ENCODE data around the gene SLC4A7. TPM values are rescaled to one million over a fixed set of nuclear protein-coding genes. Genes with fewer than 3 reads are reported as not detected.
"Not testable (repeated sequence)": the region's sequence is repeated elsewhere in the genome, so short reads cannot be mapped to it uniquely, and the experiment has no call there.

SLC4A7 gene
- total RNA-seq, result 10 to 100 TPM; 24.7 to 28.0 TPM
- long read RNA-seq, partial matches to known transcripts, result 2 of 2 reads
- long read RNA-seq, other reads (novel, unspliced or antisense), result 0 of 2 reads

- ATAC-seq, result peak; percentile 97
- intact Hi-C loops (cut with DNase I, micrococcal nuclease), result no loop called here
Observed at GRCh38 chr3:27484015-27484844, at the start of gene SLC4A7. Gene SLC4A7 (minus strand): TSS chr3:27484384. CDS start chr3:27484126, 258 bp downstream.

GRCh38 chr3:27533261-27533607 lies 49.0 kb upstream of the SLC4A7 start:
- intact Hi-C loops (cut with DNase I, micrococcal nuclease), result no loop called here
- no peak for ATAC-seq

More at GRCh38 chr3:27484015-27484844, at the start of gene SLC4A7:
- peak; percentile 97 to 99 for DNase-seq

GRCh38 chr3:27532426-27533260 lies 48.5 kb upstream of the SLC4A7 start:
- DNase-seq (no peak), ATAC-seq (no peak)
- intact Hi-C loops (cut with DNase I, micrococcal nuclease), result no loop called here

More at GRCh38 chr3:27533261-27533607, 49.0 kb upstream of the SLC4A7 start:
- DNase-seq, result no peak

GRCh38 chr3:27531193-27531751 lies 47.1 kb upstream of the SLC4A7 start:
- ATAC-seq; intact Hi-C loops (cut with DNase I, micrococcal nuclease); DNase-seq: not testable (repeated sequence)

GRCh38 chr3:27528791-27529190 lies 44.6 kb upstream of the SLC4A7 start:
- ATAC-seq (no peak), DNase-seq (no peak)
- intact Hi-C loops (cut with DNase I, micrococcal nuclease), result no loop called here

GRCh38 chr3:27526614-27527315 lies 42.6 kb upstream of the SLC4A7 start:
- DNase-seq, result no peak
- ATAC-seq, result no peak
- intact Hi-C loops (cut with DNase I, micrococcal nuclease), result no loop called here

- DNase-seq (no peak), ATAC-seq (no peak)
- intact Hi-C loops (cut with DNase I, micrococcal nuclease), result no loop called here
Observed at GRCh38 chr3:27521872-27522265, 37.7 kb upstream of the SLC4A7 start.

GRCh38 chr3:27521179-27521871 lies 37.1 kb upstream of the SLC4A7 start:
- DNase-seq (no peak), ATAC-seq (no peak)
- intact Hi-C loops (cut with DNase I, micrococcal nuclease), result no loop called here

- DNase-seq, result no peak
- intact Hi-C loops (cut with DNase I, micrococcal nuclease), result no loop called here
- ATAC-seq, result no peak
Observed at GRCh38 chr3:27511724-27512422, 27.7 kb upstream of the SLC4A7 start.

- no peak for DNase-seq
- ATAC-seq, result no peak
- intact Hi-C loops (cut with DNase I, micrococcal nuclease), result no loop called here
Observed at GRCh38 chr3:27509376-27509775, 25.2 kb upstream of the SLC4A7 start.

GRCh38 chr3:27508424-27508823 lies 24.2 kb upstream of the SLC4A7 start:
- DNase-seq (no peak), ATAC-seq (no peak)
- intact Hi-C loops (cut with DNase I, micrococcal nuclease), result no loop called here

GRCh38 chr3:27507515-27508266 lies 23.5 kb upstream of the SLC4A7 start:
- intact Hi-C loops (cut with DNase I, micrococcal nuclease), result no loop called here
- no peak for DNase-seq
- peak; percentile 58 for ATAC-seq

GRCh38 chr3:27507111-27507510 lies 22.9 kb upstream of the SLC4A7 start:
- no peak for ATAC-seq
- no peak for DNase-seq
- intact Hi-C loops (cut with DNase I, micrococcal nuclease), result no loop called here

GRCh38 chr3:27504749-27505148 lies 20.6 kb upstream of the SLC4A7 start:
- no peak for ATAC-seq
- intact Hi-C loops (cut with DNase I, micrococcal nuclease), result no loop called here
- no peak for DNase-seq

- ATAC-seq, result no peak
- DNase-seq, result no peak
- intact Hi-C loops (cut with DNase I, micrococcal nuclease), result no loop called here
Observed at GRCh38 chr3:27503526-27503925, 19.3 kb upstream of the SLC4A7 start.

GRCh38 chr3:27501759-27502158 lies 17.6 kb upstream of the SLC4A7 start:
- ATAC-seq, result peak; percentile 54
- intact Hi-C loops (cut with DNase I, micrococcal nuclease), result no loop called here
- DNase-seq, result no peak

- ATAC-seq, result no peak
Observed at GRCh38 chr3:27500986-27501385, 16.8 kb upstream of the SLC4A7 start.

More at GRCh38 chr3:27500986-27501385, 16.8 kb upstream of the SLC4A7 start:
- intact Hi-C loops (cut with DNase I, micrococcal nuclease), result no loop called here
- DNase-seq, result no peak
